HG03469 (cell line): ENCODE measurements around the gene STK32C.

ENCODE experiments used
- ATAC-seq: cut with Tn5 transposase; IDR thresholded peaks from one replicate; pipeline ENCODE4 v1.9.1; 2021; ENCODE audit warnings: mild to moderate bottlenecking, moderate library complexity, moderate number of reproducible peaks; ENCODE audit not compliant: unreplicated experiment

The STK32C gene

GRCh38 chr10:132174237-132174636 lies 133.5 kb downstream of the STK32C start:
- ATAC-seq: no peak

GRCh38 chr10:132173185-132173584 lies 134.6 kb downstream of the STK32C start:
- ATAC-seq: no peak

- no peak for ATAC-seq
Measured at GRCh38 chr10:132172091-132173066, 135.4 kb downstream of the STK32C start.

- no peak for ATAC-seq
Measured at GRCh38 chr10:132170561-132171361, 137.0 kb downstream of the STK32C start.

- no peak for ATAC-seq
Measured at GRCh38 chr10:132169766-132170560, 137.8 kb downstream of the STK32C start.

GRCh38 chr10:132169031-132169765 lies 138.6 kb downstream of the STK32C start:
- ATAC-seq: no peak

GRCh38 chr10:132168571-132169030 lies 139.1 kb downstream of the STK32C start:
- ATAC-seq: no peak

GRCh38 chr10:132167976-132168375 lies 139.8 kb downstream of the STK32C start:
- ATAC-seq: no peak

- ATAC-seq: no peak
Measured at GRCh38 chr10:132167041-132167674, 140.6 kb downstream of the STK32C start.

- no peak for ATAC-seq
Measured at GRCh38 chr10:132166216-132166950, 141.4 kb downstream of the STK32C start.

GRCh38 chr10:132165416-132165980 lies 142.3 kb downstream of the STK32C start:
- no peak for ATAC-seq

- no peak for ATAC-seq
Measured at GRCh38 chr10:132164761-132165278, 142.9 kb downstream of the STK32C start.

- no peak for ATAC-seq
Measured at GRCh38 chr10:132163826-132164515, 143.8 kb downstream of the STK32C start.

- peak; percentile 64 for ATAC-seq
Measured at GRCh38 chr10:132163278-132163765, 144.4 kb downstream of the STK32C start.

GRCh38 chr10:132162590-132163277 lies 145.0 kb downstream of the STK32C start:
- no peak for ATAC-seq

GRCh38 chr10:132162021-132162531 lies 145.7 kb downstream of the STK32C start:
- ATAC-seq: no peak
